Caco-2 (cell line): Measurements from ENCODE around the gene NEURL1B. TPM values are rescaled to one million over a fixed set of nuclear protein-coding genes. Genes with fewer than 3 reads are reported as not detected.
A peak's percentile ranks its signal among the peaks of the same experiment; 100 is the strongest.

Experiments used
- BruUV-seq: library from RNA; stranded (reverse); fragments of 400-500 nt; replicated peaks from 2 replicates; lab custom pipeline; 2021; lab: Mats Ljungman, UMichigan
- CTCF ChIA-PET: fragments of 300-600 bp; sonication (Branson Sonifier 250); formaldehyde crosslinking; loops from one replicate; lab custom pipeline; 2022; ENCODE audit warnings: antibody characterized with exemption; lab: Charles Lee
- POLR2A ChIA-PET: fragments of 300-600 bp; sonication (Branson Sonifier 250); formaldehyde crosslinking; loops from one replicate; lab custom pipeline; 2022; ENCODE audit warnings: antibody characterized with exemption; lab: Charles Lee
- DNase-seq, 2 experiments: peaks; one replicate each; pipeline versions ENCODE4 v3.0.0 to v3.0.0-alpha.2; 2020 to 2022
- H3K27me3 ChIP-seq: replicated peaks from 2 replicates; pipeline ENCODE4 v1.6.0; 2011; ENCODE audit warnings: low read length; ENCODE audit not compliant: control insufficient read depth, insufficient read depth
- H3K36me3 ChIP-seq: 2 replicates; pipeline ENCODE4 v1.5.1; 2011; ENCODE audit warnings: low read length; ENCODE audit not compliant: control insufficient read depth, insufficient read depth
- H3K4me1 ChIP-seq: fragments of 250-450 bp; sonication (Bioruptor Pico); 2 replicates; pipeline ENCODE4 v1.5.1; 2020; ENCODE audit warnings: mild to moderate bottlenecking
- H3K4me3 ChIP-seq: 2 replicates; pipeline ENCODE4 v1.5.1; 2011; ENCODE audit warnings: low read depth, mild to moderate bottlenecking, control low read depth, low read length
- H3K9me3 ChIP-seq: fragments of 250-450 bp; sonication (Bioruptor Pico); 2 replicates; pipeline ENCODE4 v1.5.1; 2020; ENCODE audit warnings: mild to moderate bottlenecking, moderate library complexity
- H3K27ac Mint-ChIP-seq: one replicate; pipeline ENCODE4 v1.8.0; 2022; ENCODE audit warnings: mixed read lengths; ENCODE audit not compliant: unreplicated experiment
- H3K27me3 Mint-ChIP-seq: one replicate; pipeline ENCODE4 v1.8.0; 2022; ENCODE audit warnings: mixed read lengths; ENCODE audit not compliant: insufficient read depth, unreplicated experiment
- H3K36me3 Mint-ChIP-seq: one replicate; pipeline ENCODE4 v1.8.0; 2022; ENCODE audit warnings: mild to moderate bottlenecking, mixed read lengths; ENCODE audit not compliant: insufficient read depth, unreplicated experiment
- H3K4me1 Mint-ChIP-seq: one replicate; pipeline ENCODE4 v1.8.0; 2022; ENCODE audit warnings: low read depth, mixed read lengths; ENCODE audit not compliant: unreplicated experiment
- H3K4me3 Mint-ChIP-seq: one replicate; pipeline ENCODE4 v1.8.0; 2022; ENCODE audit warnings: mild to moderate bottlenecking, moderate library complexity, mixed read lengths; ENCODE audit not compliant: unreplicated experiment
- H3K9me3 Mint-ChIP-seq: one replicate; pipeline ENCODE4 v1.8.0; 2022; ENCODE audit warnings: mixed read lengths; ENCODE audit not compliant: unreplicated experiment
- CTCF ChIP-seq, 2 experiments: fragments of 200-600 bp in 1 of 2; IDR thresholded peaks; 1 replicate in 1 of 2; 2 replicates in 1 of 2; pipeline versions ENCODE4 v1.5.1 to v1.8.0; 2011 to 2022; ENCODE audit warnings: antibody characterized with exemption in 1 of 2, control low read depth in 1 of 2, inconsistent platforms in 1 of 2, low read depth in 1 of 2, low read length in 1 of 2, mild to moderate bottlenecking in 1 of 2, moderate library complexity in 1 of 2; ENCODE audit not compliant: insufficient read depth in 1 of 2, severe bottlenecking in 1 of 2, unreplicated experiment in 1 of 2
- intact Hi-C: fragments of 100-400 bp; cut with micrococcal nuclease; formaldehyde crosslinking; loops from one replicate; pipeline ENCODE4 v1.10.0; 2022; ENCODE audit not compliant: unreplicated experiment
- total RNA-seq: library from RNA; stranded (reverse); gene quantifications from 2 replicates; pipeline ENCODE4 v1.2.3, GENCODE V29; 2022

NEURL1B gene
- total RNA-seq, 1 experiment from 2014 or later: 7.6 TPM

DNA sequence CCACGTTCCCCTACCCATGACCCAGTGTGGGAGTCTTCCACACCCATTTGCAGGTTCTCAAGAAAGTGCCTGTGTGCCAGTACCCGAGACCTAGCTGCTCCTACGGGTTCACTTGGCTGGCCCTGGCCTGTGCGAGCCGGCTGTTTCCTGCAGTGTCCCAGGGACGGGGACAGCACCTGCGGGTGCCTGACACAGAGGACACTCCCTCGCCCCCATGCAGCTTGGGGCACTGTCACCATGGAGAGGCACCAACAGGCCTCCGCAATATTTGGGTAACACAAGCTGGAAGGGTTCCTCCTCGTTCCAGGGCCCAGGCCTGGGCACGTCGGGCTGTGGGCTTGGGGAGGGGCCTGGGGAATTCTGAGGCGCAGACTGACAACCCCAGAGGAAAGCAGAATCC lies 88.5 kb downstream of the NEURL1B start:
- H3K36me3 Mint-ChIP-seq: no peaks in the 10 kb centered on the region
- H3K9me3 ChIP-seq: no peaks in the 10 kb centered on the region
- no peak for TF ChIP-seq CTCF (IDR thresholded peaks at IDR 0.05; ENCODE audit: insufficient read depth in 1 of 2, low read depth in 1 of 2, low read length in 1 of 2, severe bottlenecking in 1 of 2, unreplicated experiment in 1 of 2)
- ChIA-PET POLR2A (no interaction called here), CTCF (no interaction called here)
- H3K27me3 ChIP-seq: no peaks in the 10 kb centered on the region
- intact Hi-C loops: no loop called here
- no peak overlapping the region for H3K27ac Mint-ChIP-seq
- H3K4me3 ChIP-seq: no peak overlapping the region
- H3K36me3 ChIP-seq: no peaks in the 10 kb centered on the region
- H3K4me1 Mint-ChIP-seq: peaks cover 10% of the 10 kb centered on the region
- BruUV-seq: no TSS peak
- no peak overlapping the region for H3K4me3 Mint-ChIP-seq
- peaks cover 19% of the 10 kb centered on the region for H3K4me1 ChIP-seq
- H3K27me3 Mint-ChIP-seq: no peaks in the 10 kb centered on the region
- no peaks in the 10 kb centered on the region for H3K9me3 Mint-ChIP-seq
- no peak for DNase-seq

DNA sequence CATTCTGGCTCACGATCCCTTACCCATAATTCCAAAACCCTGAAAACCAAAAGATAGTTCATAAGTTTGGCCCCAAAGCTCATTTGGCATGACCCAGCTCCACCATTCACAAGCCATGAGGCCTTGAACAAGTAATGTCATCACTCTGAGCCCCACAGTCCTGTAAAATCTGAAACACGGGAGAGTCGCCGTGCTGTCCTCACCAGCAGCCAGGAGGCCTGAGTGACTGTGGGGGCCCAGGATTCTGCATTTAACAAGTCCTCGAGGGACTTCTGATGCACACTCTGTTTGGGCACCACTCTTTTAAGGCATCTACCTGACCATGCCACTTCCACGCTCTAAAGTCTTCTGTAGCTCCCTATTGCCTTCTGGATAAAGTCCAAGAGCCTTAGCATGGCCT lies 89.2 kb downstream of the NEURL1B start:
- no peak for TF ChIP-seq CTCF (IDR thresholded peaks at IDR 0.05; ENCODE audit: insufficient read depth in 1 of 2, low read depth in 1 of 2, low read length in 1 of 2, severe bottlenecking in 1 of 2, unreplicated experiment in 1 of 2)
- no peaks in the 10 kb centered on the region for H3K36me3 ChIP-seq
- ChIA-PET CTCF (no interaction called here), POLR2A (no interaction called here)
- Mint-ChIP-seq H3K27me3 (no peaks in the 10 kb centered on the region), H3K36me3 (peaks cover 5% of the 10 kb centered on the region), H3K4me3 (no peak overlapping the region), H3K27ac (no peak overlapping the region), H3K4me1 (peaks cover 7% of the 10 kb centered on the region), H3K9me3 (no peaks in the 10 kb centered on the region)
- peaks cover 13% of the 10 kb centered on the region for H3K4me1 ChIP-seq
- H3K27me3 ChIP-seq: no peaks in the 10 kb centered on the region
- H3K9me3 ChIP-seq: no peaks in the 10 kb centered on the region
- DNase-seq: no peak
- BruUV-seq: no TSS peak
- intact Hi-C loops: no loop called here
- H3K4me3 ChIP-seq: no peak overlapping the region

DNA sequence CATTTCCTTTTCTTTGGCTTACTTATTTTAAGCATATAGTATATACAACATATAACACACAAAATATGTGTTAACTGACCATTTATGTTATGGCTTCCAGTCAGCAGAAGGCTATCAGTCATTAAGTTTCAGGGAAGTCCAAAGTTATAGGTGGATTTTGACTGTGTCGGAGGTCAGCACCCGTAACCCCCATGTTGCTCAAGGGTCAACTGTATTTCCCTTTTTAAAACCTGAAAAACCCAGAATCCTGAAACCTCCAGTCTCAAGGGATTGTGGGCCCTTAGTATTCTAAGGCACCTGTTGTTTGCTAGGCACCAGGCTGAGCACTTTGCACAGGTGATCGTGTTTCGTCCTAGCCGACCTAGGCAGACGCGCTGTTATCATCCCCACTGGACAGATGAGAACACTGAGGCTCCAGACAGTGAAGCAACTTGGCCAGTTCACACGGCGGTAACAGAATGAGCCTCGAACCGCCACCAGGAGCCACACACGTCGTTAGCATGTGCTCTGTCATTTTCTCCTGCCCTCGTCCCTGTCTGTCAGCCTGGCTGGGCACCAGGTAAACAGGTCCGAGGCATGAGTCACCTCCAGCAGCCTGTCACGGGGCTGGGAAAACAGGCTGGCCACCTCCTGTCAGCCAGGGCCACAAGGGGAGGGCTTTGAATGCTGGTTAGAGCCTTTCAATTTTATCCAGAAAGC lies 90.1 kb downstream of the NEURL1B start:
- peak; percentile 59 to 63 for DNase-seq
- ChIA-PET CTCF (no interaction called here), POLR2A (no interaction called here)
- H3K4me3 ChIP-seq: no peak overlapping the region
- no peaks in the 10 kb centered on the region for H3K27me3 ChIP-seq
- no TSS peak for BruUV-seq
- peaks cover 14% of the 10 kb centered on the region for H3K4me1 ChIP-seq
- Mint-ChIP-seq H3K9me3 (no peaks in the 10 kb centered on the region), H3K36me3 (peaks cover 5% of the 10 kb centered on the region), H3K4me3 (no peak overlapping the region), H3K27ac (no peak overlapping the region), H3K4me1 (peaks cover 9% of the 10 kb centered on the region), H3K27me3 (no peaks in the 10 kb centered on the region)
- no peaks in the 10 kb centered on the region for H3K9me3 ChIP-seq
- H3K36me3 ChIP-seq: no peaks in the 10 kb centered on the region
- intact Hi-C loops: no loop called here
- TF ChIP-seq CTCF (IDR thresholded peaks at IDR 0.05; ENCODE audit: insufficient read depth in 1 of 2, low read depth in 1 of 2, low read length in 1 of 2, severe bottlenecking in 1 of 2, unreplicated experiment in 1 of 2): no peak
